GM13976 (cell line): ENCODE measurements around the gene RALGDS.

Source experiments
- DNase-seq: peaks from one replicate; pipeline ENCODE4 v3.0.0; 2012; ENCODE audit warnings: low spot score
- CTCF ChIP-seq: IDR thresholded peaks from 2 replicates; pipeline ENCODE4 v1.5.1; 2012; ENCODE audit warnings: borderline replicate concordance, mild to moderate bottlenecking; ENCODE audit not compliant: insufficient read depth; ENCODE audit errors: extremely low read depth, missing control alignments, control extremely low read depth
- in situ Hi-C: fragments of 300-500 bp; cut with MboI; formaldehyde crosslinking; loops from one replicate; pipeline ENCODE4 v1.12.0; 2022; ENCODE audit warnings: low sequenced_read_pairs, mixed read lengths, inconsistent platforms; ENCODE audit not compliant: unreplicated experiment

Gene RALGDS

GRCh38 chr9:133105461-133105770 lies 15.6 kb downstream of the RALGDS start:
- no peak for TF ChIP-seq CTCF
- DNase-seq = no peak
- in situ Hi-C loops = no loop called here

- in situ Hi-C loops = no loop called here
- no peak for TF ChIP-seq CTCF
- no peak for DNase-seq
These were observed 16.2 kb downstream of the RALGDS start for GRCh38 chr9:133104718-133105460.

GRCh38 chr9:133103987-133104505 lies 17.0 kb downstream of the RALGDS start:
- in situ Hi-C loops = no loop called here
- no peak for TF ChIP-seq CTCF
- no peak for DNase-seq

- DNase-seq = peak; percentile 83
- TF ChIP-seq CTCF = peak; percentile 93
These were observed 17.7 kb downstream of the RALGDS start for GRCh38 chr9:133103183-133103986.

GRCh38 chr9:133102190-133103021 lies 18.6 kb downstream of the RALGDS start:
- peak; percentile 16 for DNase-seq
- in situ Hi-C loops = no loop called here
- no peak for TF ChIP-seq CTCF

More at GRCh38 chr9:133103183-133103986, 17.7 kb downstream of the RALGDS start:
- in situ Hi-C loops = no loop called here

- DNase-seq = peak; percentile 18
- in situ Hi-C loops = no loop called here
- no peak for TF ChIP-seq CTCF
These were observed 19.5 kb downstream of the RALGDS start for GRCh38 chr9:133101356-133102189.
